ENCODE results near the gene ITSN1.
"Not testable (repeated sequence)": the region's sequence is repeated elsewhere in the genome, so short reads cannot be mapped to it uniquely, and the experiment has no call there.

The ITSN1 gene

GRCh38 chr21:33684068-33684467, 41.8 kb downstream of the ITSN1 start:
- no peak for DNase-seq

GRCh38 chr21:33684923-33685560, 42.7 kb downstream of the ITSN1 start:
- no peak for DNase-seq

- DNase-seq, result no peak
Observed at GRCh38 chr21:33685613-33686197, 43.4 kb downstream of the ITSN1 start.

GRCh38 chr21:33686386-33686785, 44.1 kb downstream of the ITSN1 start:
- peak; percentile 26 for DNase-seq

GRCh38 chr21:33687634-33688033, 45.3 kb downstream of the ITSN1 start:
- DNase-seq, result no peak

- no peak for DNase-seq
Observed at GRCh38 chr21:33688353-33688752, 46.1 kb downstream of the ITSN1 start.

- no peak for DNase-seq
Observed at GRCh38 chr21:33690874-33691273, 48.6 kb downstream of the ITSN1 start.

- no peak for DNase-seq
Observed at GRCh38 chr21:33691945-33692603, 49.8 kb downstream of the ITSN1 start.

GRCh38 chr21:33695813-33696212, 53.5 kb downstream of the ITSN1 start:
- DNase-seq, result no peak

- no peak for DNase-seq
Observed at GRCh38 chr21:33696465-33696864, 54.2 kb downstream of the ITSN1 start.

GRCh38 chr21:33698087-33698860, 56.0 kb downstream of the ITSN1 start:
- no peak for DNase-seq

- no peak for DNase-seq
Observed at GRCh38 chr21:33699277-33699676, 57.0 kb downstream of the ITSN1 start.

- no peak for DNase-seq
Observed at GRCh38 chr21:33700491-33700890, 58.2 kb downstream of the ITSN1 start.

- DNase-seq, result no peak
Observed at GRCh38 chr21:33703750-33704606, 61.7 kb downstream of the ITSN1 start.

- no peak for DNase-seq
Observed at GRCh38 chr21:33707846-33708245, 65.5 kb downstream of the ITSN1 start.

GRCh38 chr21:33708874-33709273, 66.6 kb downstream of the ITSN1 start:
- DNase-seq, result no peak

- no peak for DNase-seq
Observed at GRCh38 chr21:33712022-33712803, 69.9 kb downstream of the ITSN1 start.

- no peak for DNase-seq
Observed at GRCh38 chr21:33721081-33721480, 78.8 kb downstream of the ITSN1 start.

- DNase-seq, result not testable (repeated sequence)
Observed at GRCh38 chr21:33729139-33729538, 86.8 kb downstream of the ITSN1 start.

- no peak for DNase-seq
Observed at GRCh38 chr21:33729641-33730040, 87.3 kb downstream of the ITSN1 start.

- DNase-seq, result no peak
Observed at GRCh38 chr21:33731447-33731846, 89.1 kb downstream of the ITSN1 start.

- DNase-seq, result no peak
Observed at GRCh38 chr21:33732038-33732437, 89.7 kb downstream of the ITSN1 start.
